GM12878 (cell line): ENCODE measurements around the gene NUP205. TPM values are rescaled to one million over a fixed set of nuclear protein-coding genes. Genes with fewer than 3 reads are reported as not detected.

Experiments used
- ATAC-seq: fragments of 200-7000 bp; cut with Tn5 transposase; 3 replicates; pipeline ENCODE4 v1.9.1; 2020; ENCODE audit warnings: mild to moderate bottlenecking, moderate library complexity
- BruUV-seq: library from RNA; stranded (reverse); fragments of 400-500 nt; replicated peaks from 2 replicates; lab custom pipeline; 2021; lab: Mats Ljungman, UMichigan
- CTCF ChIA-PET: fragments of 300-600 bp; sonication (Branson Sonifier 250); formaldehyde crosslinking; extraction: SDS; loops from one replicate; lab custom pipeline; 2021; ENCODE audit warnings: inconsistent platforms; lab: Yijun Ruan, JAX
- POLR2A ChIA-PET: fragments of 350-600 bp; formaldehyde crosslinking; extraction: SDS; loops from one replicate; lab custom pipeline; 2021; ENCODE audit warnings: inconsistent platforms; lab: Charles Lee
- RAD21 ChIA-PET: fragments of 300-600 bp; sonication (Branson Sonifier 250); formaldehyde crosslinking; loops from one replicate; lab custom pipeline; 2023; ENCODE audit warnings: antibody characterized with exemption; ENCODE audit not compliant: unreplicated experiment; lab: Charles Lee
- SMC1A ChIA-PET: fragments of 300-600 bp; sonication (Branson Sonifier 250); formaldehyde crosslinking; loops from one replicate; lab custom pipeline; 2023; ENCODE audit not compliant: unreplicated experiment, uncharacterized antibody; lab: Charles Lee
- DNase-seq: peaks from one replicate; pipeline ENCODE4 v3.0.0-alpha.2; 2011; ENCODE audit warnings: low read depth, low spot score
- FAIRE-seq: peaks from 3 replicates; lab custom pipeline; 2011; peaks lifted over from hg19 to GRCh38; lab: Jason Lieb, UNC
- H2AFZ ChIP-seq: 2 replicates; pipeline ENCODE4 v1.6.0; 2011; ENCODE audit warnings: low read depth, low read length, control low read depth; ENCODE audit not compliant: control insufficient read depth
- H3K27ac ChIP-seq: 2 replicates; pipeline ENCODE4 v1.5.1; 2011; ENCODE audit warnings: control low read depth; ENCODE audit not compliant: control insufficient read depth, insufficient read depth
- H3K27me3 ChIP-seq, 2 experiments: replicated peaks in 1 of 2; 2 replicates each; pipeline versions ENCODE4 v1.6.0 to v1.6.1; 2011; ENCODE audit warnings: low read length in 1 of 2; ENCODE audit not compliant: control insufficient read depth in 2 of 2, insufficient read depth in 2 of 2
- H3K36me3 ChIP-seq, 2 experiments: 2 replicates each; pipeline ENCODE4 v1.5.1; 2011; ENCODE audit warnings: low read length in 1 of 2; ENCODE audit not compliant: control insufficient read depth in 2 of 2, insufficient read depth in 2 of 2
- H3K4me1 ChIP-seq: 2 replicates; pipeline ENCODE4 v1.6.1; 2011; ENCODE audit warnings: mild to moderate bottlenecking, low read length, moderate library complexity, mixed read lengths; ENCODE audit not compliant: control insufficient read depth, insufficient read depth
- H3K4me2 ChIP-seq: 2 replicates; pipeline ENCODE4 v1.6.0; 2011; ENCODE audit warnings: control low read depth; ENCODE audit not compliant: control insufficient read depth, insufficient read depth
- H3K4me3 ChIP-seq: fragments of 200-600 bp; sonication (generic); 2 replicates; pipeline ENCODE4 v1.5.1; 2016
- H3K79me2 ChIP-seq: 2 replicates; pipeline ENCODE4 v1.6.0; 2011; ENCODE audit warnings: low read length; ENCODE audit not compliant: control insufficient read depth, insufficient read depth
- H3K9ac ChIP-seq: 2 replicates; pipeline ENCODE4 v1.8.0; 2011; ENCODE audit warnings: low read length, control low read depth, mixed read lengths; ENCODE audit not compliant: control insufficient read depth, insufficient read depth
- H3K9me3 ChIP-seq: replicated peaks from 3 replicates; pipeline ENCODE4 v1.5.1; 2011; ENCODE audit warnings: mild to moderate bottlenecking, low read length; ENCODE audit not compliant: control insufficient read depth, insufficient read depth
- H4K20me1 ChIP-seq: 2 replicates; pipeline ENCODE4 v1.6.0; 2011; ENCODE audit not compliant: control insufficient read depth, insufficient read depth
- CBX5 ChIP-seq: sonication (generic); IDR thresholded peaks from 2 replicates; pipeline ENCODE4 v1.6.1; 2016; ENCODE audit warnings: low read depth, moderate library complexity, mild to moderate bottlenecking, inconsistent platforms
- ETV6 ChIP-seq, 2 experiments: fragments of 450-650 bp in 1 of 2; IDR thresholded peaks in 1 of 2; conservative IDR thresholded peaks in 1 of 2; 2 replicates each; pipeline ENCODE4 v1.6.1; 2014; ENCODE audit warnings: antibody characterized with exemption in 1 of 2, borderline replicate concordance in 1 of 2, low read depth in 1 of 2, mild to moderate bottlenecking in 1 of 2, moderate library complexity in 1 of 2
- HDAC2 ChIP-seq: fragments of 200-600 bp; sonication (generic); IDR thresholded peaks from 2 replicates; pipeline ENCODE4 v1.6.1; 2017
- RAD21 ChIP-seq: IDR thresholded peaks from 2 replicates; pipeline ENCODE4 v1.6.1; 2011; ENCODE audit warnings: mild to moderate bottlenecking, low read depth, low read length, moderate library complexity; ENCODE audit not compliant: insufficient read depth
- SMC3 ChIP-seq: IDR thresholded peaks from 2 replicates; pipeline ENCODE4 v1.6.1; 2011; ENCODE audit warnings: low read length, improper control_type of control experiment, borderline replicate concordance
- YY1 ChIP-seq: IDR thresholded peaks from 2 replicates; pipeline ENCODE4 v1.6.1; 2011; ENCODE audit warnings: low read depth, mild to moderate bottlenecking, low read length
- ZBED1 ChIP-seq: IDR thresholded peaks from 2 replicates; pipeline ENCODE4 v1.6.1; 2016; ENCODE audit warnings: borderline replicate concordance
- ZNF384 ChIP-seq: IDR thresholded peaks from 2 replicates; pipeline ENCODE4 v1.6.1; 2012; ENCODE audit warnings: low read depth, mild to moderate bottlenecking, low read length, improper control_type of control experiment, borderline replicate concordance
- WGBS: methylation state at CpG from one replicate; pipeline ENCODE4 v1.1.6; 2016; ENCODE audit warnings: low lambda C conversion rate; ENCODE audit not compliant: insufficient replicate concordance, insufficient coverage; ENCODE audit errors: missing lambda C conversion rate; 5-methylcytosine and 5-hydroxymethylcytosine counted together
- in situ Hi-C: fragments of 300-500 bp; cut with MboI; formaldehyde crosslinking; loops from 9 replicates; pipeline ENCODE4 v1.14.3; 2018; ENCODE audit warnings: mixed read lengths
- intact Hi-C: fragments of 100-400 bp; cut with micrococcal nuclease; formaldehyde crosslinking; loops from one replicate; pipeline ENCODE4 v1.14.2; 2022; ENCODE audit not compliant: unreplicated experiment
- polyA plus RNA-seq, 11 experiments: library from polyadenylated mRNA; depleted of rRNA in 4 of 11; unstranded in 6 of 11; stranded (reverse) in 5 of 11; fragments of >200 nt; fragmentation: Nextera tagmentation in 4 of 11; fragmentation: Illumina TruSeq in 1 of 11; extraction: Ambion mirVana in 4 of 11; extraction: Trizol in 1 of 11; gene quantifications; 1 replicate in 1 of 11; 2 replicates in 10 of 11; pipeline versions ENCODE4 v1.2.1 to v1.2.3, GENCODE V29; 2011 to 2016; ENCODE audit warnings: inconsistent platforms in 2 of 11, missing spikeins in 2 of 11, low read depth in 1 of 11
- total RNA-seq, 4 experiments: library from RNA; depleted of rRNA in 3 of 4; stranded (reverse); fragments of >200 nt in 3 of 4; fragmentation: Illumina TruSeq in 1 of 4; extraction: Trizol in 1 of 4; gene quantifications; 2 replicates each; pipeline versions ENCODE4 v1.2.1 to v1.2.3, GENCODE V29; 2013 to 2021
- TF ChIP-seq, protein P1 (sequence below), 3 experiments: IDR thresholded peaks in 2 of 3; conservative IDR thresholded peaks in 1 of 3; 2 replicates each; pipeline ENCODE4 v1.5.1; 2011; ENCODE audit warnings: low read depth in 3 of 3, low read length in 3 of 3, mild to moderate bottlenecking in 3 of 3, control low read depth in 2 of 3, moderate library complexity in 2 of 3, inconsistent platforms in 1 of 3, mixed read lengths in 1 of 3; ENCODE audit not compliant: control insufficient read depth in 2 of 3, insufficient read depth in 1 of 3; ENCODE audit errors: extremely low read depth in 1 of 3

The NUP205 gene
- total and polyA plus RNA-seq, 10 of the 15 experiments (the other 5 are each of a cell fraction or from before 2014, with no cell fraction given), result 41.4 to 110 (median 85.9) TPM

DNA sequence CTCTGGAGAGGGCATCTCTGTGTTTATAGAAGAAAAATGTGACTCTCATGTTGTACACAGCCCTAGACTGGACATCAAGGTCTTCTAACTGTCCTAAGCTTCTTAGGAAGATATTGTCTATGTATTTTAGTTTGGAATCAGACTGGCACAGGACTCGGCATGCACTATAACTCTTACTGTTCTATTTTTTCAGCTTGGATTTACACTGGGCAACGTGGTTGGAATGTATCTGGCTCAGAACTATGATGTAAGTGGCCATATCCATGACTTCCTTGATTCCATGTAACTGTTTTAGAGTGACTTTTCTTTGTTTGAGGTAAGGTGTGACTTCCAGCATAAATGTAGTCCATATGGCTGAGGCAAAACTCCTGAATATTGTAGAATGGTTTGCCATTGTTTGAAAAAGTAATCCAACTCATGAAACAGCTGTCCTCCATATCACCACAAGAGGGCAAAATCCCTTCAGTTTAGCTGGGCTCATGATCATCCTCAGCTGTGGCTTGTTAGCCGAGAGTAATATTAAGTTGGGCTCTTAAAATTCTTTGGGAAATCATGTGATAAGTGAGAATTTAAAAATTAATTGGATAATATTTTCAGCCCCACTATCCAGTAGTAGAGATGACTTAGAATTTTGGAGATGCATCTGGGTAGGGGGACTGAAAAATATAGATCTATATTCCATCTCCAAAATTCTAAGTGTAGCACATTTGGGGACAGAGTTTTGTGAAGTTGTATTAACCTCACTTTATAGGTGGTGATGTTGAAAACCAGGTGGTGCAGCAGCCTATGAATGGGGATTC, 115.0 kb downstream of the NUP205 start:
- TF ChIP-seq ZBED1 (peak; percentile 20; the same call in 1 of the 2 replicates), RAD21 (peak; percentile 71), HDAC2 (no peak), ZNF384 (no peak), SMC3 (peak; percentile 52), CBX5 (no peak), YY1 (0 out of 2 replicates have a peak, but pooled peaks have one; percentile 12), ETV6 (conservative IDR thresholded peaks at IDR 0.05 in 1 of 2, IDR thresholded peaks at IDR 0.05 in 1 of 2; ENCODE audit: borderline replicate concordance in 1 of 2, low read depth in 1 of 2) (no peak)
- TF ChIP-seq, protein P1, sequence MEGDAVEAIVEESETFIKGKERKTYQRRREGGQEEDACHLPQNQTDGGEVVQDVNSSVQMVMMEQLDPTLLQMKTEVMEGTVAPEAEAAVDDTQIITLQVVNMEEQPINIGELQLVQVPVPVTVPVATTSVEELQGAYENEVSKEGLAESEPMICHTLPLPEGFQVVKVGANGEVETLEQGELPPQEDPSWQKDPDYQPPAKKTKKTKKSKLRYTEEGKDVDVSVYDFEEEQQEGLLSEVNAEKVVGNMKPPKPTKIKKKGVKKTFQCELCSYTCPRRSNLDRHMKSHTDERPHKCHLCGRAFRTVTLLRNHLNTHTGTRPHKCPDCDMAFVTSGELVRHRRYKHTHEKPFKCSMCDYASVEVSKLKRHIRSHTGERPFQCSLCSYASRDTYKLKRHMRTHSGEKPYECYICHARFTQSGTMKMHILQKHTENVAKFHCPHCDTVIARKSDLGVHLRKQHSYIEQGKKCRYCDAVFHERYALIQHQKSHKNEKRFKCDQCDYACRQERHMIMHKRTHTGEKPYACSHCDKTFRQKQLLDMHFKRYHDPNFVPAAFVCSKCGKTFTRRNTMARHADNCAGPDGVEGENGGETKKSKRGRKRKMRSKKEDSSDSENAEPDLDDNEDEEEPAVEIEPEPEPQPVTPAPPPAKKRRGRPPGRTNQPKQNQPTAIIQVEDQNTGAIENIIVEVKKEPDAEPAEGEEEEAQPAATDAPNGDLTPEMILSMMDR (IDR thresholded peaks at IDR 0.05 in 2 of 3, conservative IDR thresholded peaks at IDR 0.05 in 1 of 3; ENCODE audit: control insufficient read depth in 2 of 3, extremely low read depth in 1 of 3, insufficient read depth in 1 of 3, low read depth in 3 of 3, low read length in 3 of 3), result peak; percentile 65 to 82 (median 68)
- ChIA-PET CTCF (interaction anchor here (0.6 to 8.2 kb wide), 30 partner anchors 8 to 620 kb away, joined by 3 to 89 read pairs (median 4); partner anchors contain the start of gene STMP1), RAD21 (interaction anchor here (1.0 to 1.7 kb wide), 3 partner anchors 10 to 105 kb away, joined by 3 to 7 read pairs (median 6); partner anchors contain the start of gene STMP1), SMC1A (interaction anchor here (0.9 to 3.8 kb wide), 9 partner anchors 8 to 336 kb away, joined by 3 to 21 read pairs (median 4); partner anchors contain the start of gene STMP1), POLR2A (interaction anchor here (2.5 kb wide), 1 partner anchor 10 kb away, joined by 17 read pairs; the partner anchor contains the start of gene STMP1)
- FAIRE-seq (peak; percentile 31), DNase-seq (no peak), ATAC-seq (peak; percentile 91)
- H4K20me1 ChIP-seq, result no peaks in the 10 kb centered on the region
- intact Hi-C loops (loop anchor here (1.0 to 5.0 kb wide), 3 partner anchors 39 to 340 kb away; no protein-coding TSS in a partner anchor), in situ Hi-C loops (no loop called here)
- no peaks in the 10 kb centered on the region; the same call in 2 of the 3 replicates for H3K9me3 ChIP-seq
- H3K36me3 ChIP-seq, result peaks cover 0 to 12% of the 10 kb centered on the region in 2 experiments; a peak in 1 of 4 replicates
- H3K4me1 ChIP-seq, result no peaks in the 10 kb centered on the region; the same call in 1 of the 2 replicates
- no peak overlapping the region for H3K9ac ChIP-seq
- no peak overlapping the region for H3K4me3 ChIP-seq
- H2AFZ ChIP-seq, result no peak overlapping the region
- no peaks in the 10 kb centered on the region for H3K27me3 ChIP-seq
- 68% methylated on average over 3 of the region's 3 CpGs for WGBS
- H3K79me2 ChIP-seq, result peaks cover 12% of the 10 kb centered on the region
- H3K4me2 ChIP-seq, result no peak overlapping the region
- no peak overlapping the region for H3K27ac ChIP-seq
- BruUV-seq, result no TSS peak
